GM21786 (cell line): ENCODE data around the gene SMO.

Experiments used
- ATAC-seq: cut with Tn5 transposase; IDR thresholded peaks from one replicate; pipeline ENCODE4 v1.9.1; 2021; ENCODE audit not compliant: unreplicated experiment

Gene SMO

DNA sequence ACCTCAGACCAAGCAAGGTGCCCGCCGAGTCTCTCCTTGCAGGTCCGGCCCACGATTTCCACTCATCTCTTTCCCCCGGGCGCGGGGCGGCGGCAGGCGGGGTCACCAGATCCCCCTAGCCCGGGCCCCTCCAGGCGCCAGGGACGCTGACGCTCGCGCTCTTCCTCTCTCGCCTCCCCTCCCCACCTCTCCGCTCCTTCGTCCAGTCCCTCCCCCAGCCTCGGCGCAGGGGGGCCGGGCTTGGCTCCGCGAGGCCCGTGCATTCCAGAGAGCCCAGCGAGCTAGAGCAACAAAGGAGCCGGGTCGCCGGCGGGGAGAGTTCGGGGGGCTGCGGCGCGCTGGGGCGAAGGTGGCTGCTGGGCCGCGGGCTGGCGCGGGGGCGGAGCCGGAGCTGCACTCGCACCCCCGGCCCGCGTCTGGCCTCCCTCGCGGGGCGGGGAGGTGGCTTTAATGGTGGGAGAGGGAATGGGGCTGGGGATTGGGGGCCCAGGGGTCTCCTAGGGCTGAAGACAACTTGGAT lies at the start of gene SMO:
TSS of gene SMO (plus strand) at position 262 of the 520 bp plus-strand sequence. CDS start 519 bp downstream, outside the sequence.
- ATAC-seq = no peak

DNA sequence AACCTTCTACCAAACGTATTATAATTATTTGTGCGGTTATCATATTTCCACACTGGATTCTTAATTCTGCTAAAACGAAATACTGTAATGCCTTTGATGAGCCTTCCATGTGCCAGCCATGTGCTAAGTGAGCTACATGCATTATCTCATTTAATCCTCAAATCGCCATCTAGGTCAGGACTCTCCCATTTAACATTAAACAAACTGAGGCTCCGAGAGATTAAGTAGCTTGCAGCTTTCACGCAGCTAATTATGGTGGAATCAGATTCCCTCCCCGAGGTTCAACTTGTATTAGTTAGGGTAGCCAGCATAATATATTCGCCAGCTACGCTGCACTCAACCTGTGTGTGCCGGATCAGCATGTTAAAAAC lies 44.7 kb upstream of the SMO start:
- no peak for ATAC-seq

GRCh38 chr7:129144095-129144833 lies 44.2 kb upstream of the SMO start, which contains the start of gene TSPAN33:
Gene TSPAN33, plus strand, starts transcription at chr7:129144707. Its CDS starts 274 bp downstream, at chr7:129144981.
- peak; percentile 62 for ATAC-seq

- no peak for ATAC-seq
Measured at GRCh38 chr7:129144834-129145668, 43.4 kb upstream of the SMO start.

DNA sequence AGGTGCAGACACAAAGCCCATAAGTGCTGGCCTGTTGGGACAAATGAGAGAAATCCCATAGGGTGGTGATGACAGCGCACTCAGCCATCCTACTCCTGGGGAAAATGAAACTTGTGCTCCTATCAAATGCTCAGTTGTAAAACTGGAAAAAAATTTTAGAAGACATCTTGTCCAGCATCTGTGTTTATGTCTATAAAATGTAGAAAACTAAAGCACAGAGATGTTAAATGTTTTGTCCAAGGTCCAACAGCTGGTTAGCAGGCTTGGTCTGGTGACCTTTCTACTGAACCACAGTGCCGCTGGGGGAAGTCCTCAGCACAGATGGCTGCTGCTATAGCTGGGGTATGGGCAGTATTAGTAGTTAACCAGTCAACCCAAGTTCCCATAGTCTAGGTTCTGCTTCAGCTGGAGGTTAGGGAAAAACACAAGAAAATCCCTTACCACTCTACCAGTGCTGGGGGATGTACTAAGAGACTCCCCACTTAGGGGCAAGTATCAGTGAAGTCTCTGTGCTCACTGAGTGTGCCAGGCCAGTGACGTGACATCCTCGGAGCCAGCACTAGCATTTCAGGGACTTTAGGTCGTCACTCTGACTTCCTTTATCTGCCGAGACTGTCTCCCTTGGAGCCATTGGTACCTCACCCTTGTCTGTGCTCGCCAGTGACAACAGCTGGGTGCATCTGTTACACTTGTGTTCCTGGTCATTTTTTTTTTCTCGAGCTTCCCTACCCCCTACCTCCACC lies 42.0 kb upstream of the SMO start:
- ATAC-seq = peak; percentile 66

- no peak for ATAC-seq
Measured at GRCh38 chr7:129147731-129148130, 40.7 kb upstream of the SMO start.

GRCh38 chr7:129149511-129149910 lies 38.9 kb upstream of the SMO start:
- no peak for ATAC-seq

GRCh38 chr7:129150199-129150996 lies 38.0 kb upstream of the SMO start:
- no peak for ATAC-seq

GRCh38 chr7:129157651-129158050 lies 30.8 kb upstream of the SMO start:
- ATAC-seq = no peak

- no peak for ATAC-seq
Measured at GRCh38 chr7:129159539-129159938, 28.9 kb upstream of the SMO start.

DNA sequence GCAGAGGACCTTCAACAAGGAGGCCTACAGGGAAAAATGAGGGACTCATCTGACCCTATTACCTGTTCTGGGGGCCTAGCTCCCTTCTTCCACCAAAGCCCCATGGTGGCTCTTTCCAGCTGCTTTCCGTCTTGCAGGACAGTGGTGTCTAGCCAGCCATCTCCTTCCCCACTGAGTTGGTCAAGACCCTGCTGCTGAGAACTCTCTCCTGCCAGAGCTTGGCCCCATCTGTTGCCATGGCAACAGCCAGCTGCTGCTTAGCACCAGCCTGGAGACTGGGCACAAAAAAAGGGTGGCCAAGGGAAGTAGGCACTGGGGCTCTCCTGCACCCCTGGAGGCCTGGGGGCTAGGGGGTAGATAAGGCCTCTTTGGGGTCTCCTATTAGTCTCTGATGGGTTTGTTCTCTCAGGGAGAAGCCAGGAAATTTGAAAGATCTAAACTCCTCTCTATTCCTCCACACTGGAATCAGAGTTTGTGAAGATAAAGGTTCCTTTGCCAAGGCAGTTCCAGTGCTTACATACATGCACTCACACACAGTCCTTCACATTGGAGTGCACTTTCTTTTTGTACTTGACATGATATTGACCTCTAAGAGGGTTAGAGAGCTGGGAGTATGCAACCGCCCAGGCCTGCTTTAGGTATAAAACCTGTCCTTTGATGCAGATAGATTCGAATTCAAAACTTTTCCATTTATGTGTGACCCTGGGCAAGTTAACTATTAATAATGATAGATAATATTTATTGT lies 28.1 kb upstream of the SMO start:
- no peak for ATAC-seq

DNA sequence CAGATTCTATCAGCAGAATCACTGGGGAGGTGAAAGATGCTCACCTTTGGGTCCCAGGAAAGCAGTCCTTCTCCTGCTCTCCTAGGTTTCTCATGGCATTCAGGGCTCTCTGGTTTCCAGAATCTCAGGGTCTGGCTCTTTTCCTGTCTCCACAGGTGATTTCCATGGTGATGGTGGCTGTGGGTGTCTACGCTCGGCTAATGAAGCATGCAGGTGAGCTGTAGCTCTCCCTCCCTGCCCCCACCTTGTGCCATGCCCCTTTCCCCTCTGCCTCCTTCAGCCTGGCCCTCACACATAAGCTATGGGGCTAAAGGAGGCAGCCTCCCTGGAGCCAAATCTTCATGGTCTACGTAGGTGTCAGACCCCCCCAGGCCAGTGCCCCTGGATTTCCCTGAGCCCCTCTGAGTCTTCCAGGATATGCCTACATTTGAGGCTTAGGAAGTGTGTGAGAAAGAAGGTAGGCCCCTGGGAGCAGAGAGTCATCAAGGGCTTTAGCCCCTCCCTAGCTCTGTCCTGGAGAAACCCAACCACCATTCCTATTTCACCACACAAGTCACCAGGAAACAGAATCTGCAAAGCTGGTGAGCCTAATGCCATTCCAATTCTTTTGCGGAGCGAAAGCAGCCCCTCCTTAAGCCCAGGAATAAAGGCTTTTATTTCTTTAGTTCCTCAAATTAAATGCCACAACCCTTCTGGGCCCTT lies 26.8 kb upstream of the SMO start:
- ATAC-seq = no peak

- no peak for ATAC-seq
Measured at GRCh38 chr7:129162732-129163131, 25.7 kb upstream of the SMO start.

DNA sequence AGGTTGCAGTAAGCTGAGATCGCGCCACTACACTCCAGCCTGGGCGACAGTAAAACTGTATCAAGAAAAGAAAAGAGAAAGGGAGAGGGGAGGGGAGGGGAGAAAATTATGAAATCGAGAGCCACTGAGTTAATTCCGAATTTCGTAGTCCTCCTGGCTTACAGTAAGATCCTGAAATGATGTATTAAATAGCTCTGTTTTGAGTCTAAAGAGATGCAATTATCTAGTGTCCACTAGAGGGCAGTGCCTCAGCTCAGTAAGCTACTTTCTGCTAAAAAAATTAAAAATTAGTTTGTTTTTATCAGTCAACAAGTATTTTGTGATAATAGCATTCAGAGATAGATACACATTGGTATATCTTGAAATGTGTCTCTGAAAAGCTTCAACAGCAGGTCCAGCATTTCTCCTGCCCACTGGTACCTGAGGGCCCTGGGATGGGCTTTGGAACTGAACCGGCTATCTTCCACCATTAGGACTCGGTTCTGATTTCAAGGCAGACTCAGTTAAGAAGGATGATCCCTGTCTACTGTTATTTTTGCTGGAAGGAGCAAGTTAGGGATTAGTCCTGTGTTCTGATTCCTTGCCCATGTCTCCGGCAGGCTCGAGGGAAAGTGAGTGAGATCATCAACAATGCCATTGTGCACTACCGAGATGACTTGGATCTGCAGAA lies 24.4 kb upstream of the SMO start:
- ATAC-seq = no peak

DNA sequence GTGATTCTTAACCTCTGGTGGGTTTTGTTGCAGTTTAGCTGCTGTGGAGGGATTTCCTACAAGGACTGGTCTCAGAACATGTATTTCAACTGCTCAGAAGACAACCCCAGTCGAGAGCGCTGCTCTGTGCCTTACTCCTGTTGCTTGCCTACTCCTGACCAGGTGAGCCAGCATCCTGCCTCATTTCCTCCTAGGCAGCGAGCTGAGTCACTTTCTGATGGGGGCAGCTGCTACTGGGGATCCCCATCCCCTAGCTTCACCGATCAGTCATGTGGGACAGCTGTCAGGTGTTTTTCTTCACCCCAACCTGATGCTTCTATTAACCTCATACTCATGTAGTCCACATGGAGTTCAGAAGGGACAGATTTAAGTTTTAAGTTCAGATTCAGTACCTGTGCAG lies 21.7 kb upstream of the SMO start:
- no peak for ATAC-seq

DNA sequence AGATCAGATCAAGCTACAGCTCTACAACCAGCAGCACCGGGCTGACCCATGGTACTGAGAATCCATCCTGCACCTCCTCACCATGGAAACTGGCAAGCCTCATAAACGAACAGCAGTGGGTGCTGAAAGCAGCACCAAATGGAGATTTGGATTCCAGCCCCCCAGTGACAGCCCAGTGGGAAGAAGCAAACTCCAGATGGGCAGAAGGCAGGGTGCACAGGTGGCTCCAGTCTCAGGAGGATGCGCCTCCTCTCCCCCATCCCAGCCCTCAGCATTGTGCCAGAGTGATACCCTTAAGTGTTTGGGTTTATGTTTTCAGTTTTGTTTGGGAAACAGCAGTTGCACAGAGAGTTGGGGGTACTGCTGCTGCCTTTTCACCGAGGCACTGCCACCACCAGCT lies 20.6 kb upstream of the SMO start:
- no peak for ATAC-seq

DNA sequence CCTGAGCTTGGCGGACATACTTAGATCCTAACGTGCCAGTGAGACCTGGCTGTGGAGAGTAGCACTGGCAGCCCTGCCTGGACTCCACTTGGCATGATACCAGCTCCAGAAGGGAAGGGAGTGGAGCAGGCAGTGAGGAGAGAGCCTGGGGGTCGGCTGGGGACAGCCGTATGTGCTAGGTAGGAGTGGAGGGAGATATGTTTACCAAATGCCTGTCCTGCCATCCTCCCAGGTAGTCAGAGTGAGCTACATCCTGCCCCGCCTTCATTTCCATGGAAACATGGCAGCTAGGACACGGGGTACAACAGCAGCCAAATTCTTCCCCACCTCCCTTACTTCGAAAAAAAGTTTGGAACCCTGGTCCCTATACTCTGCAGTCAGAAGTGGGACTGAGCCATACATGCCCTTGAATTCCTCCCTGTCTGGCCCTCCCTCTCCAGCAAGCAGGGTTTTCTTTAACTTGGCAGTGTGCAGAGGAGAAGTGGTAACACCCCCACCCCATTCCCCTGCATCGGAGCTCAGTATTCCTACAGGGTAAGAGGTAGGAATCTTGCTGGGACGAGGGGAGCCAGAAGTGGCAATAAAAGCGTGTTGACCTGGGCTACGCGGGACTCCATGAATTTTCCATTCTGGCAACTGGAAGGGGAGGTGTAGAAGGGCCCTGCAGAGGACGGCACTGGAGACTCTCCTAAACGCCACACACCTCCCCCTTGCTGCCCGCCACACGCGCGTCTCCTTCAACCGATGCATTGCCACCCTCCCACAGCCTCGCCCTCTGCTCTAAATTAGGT lies 20.0 kb upstream of the SMO start:
- no peak for ATAC-seq

- ATAC-seq = no peak
Measured at GRCh38 chr7:129169171-129169671, 19.2 kb upstream of the SMO start.
